Posterior cingulate gyrus (tissue), 11 donors: ENCODE data around the gene PAXIP1.
"Not testable (repeated sequence)": the region's sequence is repeated elsewhere in the genome, so short reads cannot be mapped to it uniquely, and the experiment has no call there.

Source experiments
- DNase-seq, 10 donors: peaks; one replicate each; pipeline versions ENCODE4 v3.0.0 to v3.0.0-alpha.2; 2020 to 2021; ENCODE audit warnings: mixed read lengths in 3 of 10
- intact Hi-C: fragments of 100-400 bp; cut with DNase I; formaldehyde crosslinking; loops from one replicate; pipeline ENCODE4 v1.15.1; 2023

Gene PAXIP1

GRCh38 chr7:154947604-154948003 lies 55.3 kb downstream of the PAXIP1 start:
- intact Hi-C loops, result no loop called here
- no peak for DNase-seq

DNA sequence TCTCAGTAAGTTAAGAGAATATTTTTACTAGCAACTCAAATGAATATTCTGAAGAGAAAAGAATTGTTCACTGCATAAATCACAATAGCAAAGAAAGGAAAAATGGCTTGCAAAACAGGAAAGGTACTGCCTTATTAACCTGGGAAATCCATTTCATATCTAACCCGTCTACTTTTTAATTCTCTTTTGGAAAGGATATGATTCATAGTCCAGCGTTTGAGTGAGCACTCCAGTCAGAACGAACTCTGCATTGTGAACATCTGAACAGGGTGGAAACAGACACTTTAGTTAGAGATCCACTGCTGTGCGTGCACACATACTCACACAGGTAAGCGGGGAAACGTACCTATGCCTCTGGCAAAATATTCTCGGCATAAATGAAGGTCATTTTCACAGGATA lies 56.8 kb downstream of the PAXIP1 start:
- DNase-seq, result no peak
- intact Hi-C loops, result no loop called here

- intact Hi-C loops, result no loop called here
- no peak for DNase-seq
Measured at GRCh38 chr7:154943906-154944305, 59.0 kb downstream of the PAXIP1 start.

DNA sequence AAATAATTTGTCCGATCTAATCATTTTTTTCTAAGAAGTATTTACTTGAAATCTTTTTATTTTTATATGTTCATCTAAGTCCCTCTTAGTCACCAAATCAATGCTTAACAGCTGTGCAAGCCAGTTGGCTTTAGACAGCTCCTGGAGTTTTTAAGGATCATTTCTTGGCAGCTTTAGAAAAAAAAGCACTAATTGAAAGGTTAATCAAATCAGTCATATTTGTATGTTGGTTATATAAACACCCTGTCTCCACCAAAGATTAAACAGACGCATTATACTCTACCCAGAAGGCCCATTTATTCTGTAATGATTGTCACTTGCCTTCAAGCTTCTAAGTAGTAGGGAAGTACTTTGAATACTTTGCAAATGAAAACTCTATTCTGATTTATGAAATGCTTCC lies 60.2 kb downstream of the PAXIP1 start:
- intact Hi-C loops, result no loop called here

DNA sequence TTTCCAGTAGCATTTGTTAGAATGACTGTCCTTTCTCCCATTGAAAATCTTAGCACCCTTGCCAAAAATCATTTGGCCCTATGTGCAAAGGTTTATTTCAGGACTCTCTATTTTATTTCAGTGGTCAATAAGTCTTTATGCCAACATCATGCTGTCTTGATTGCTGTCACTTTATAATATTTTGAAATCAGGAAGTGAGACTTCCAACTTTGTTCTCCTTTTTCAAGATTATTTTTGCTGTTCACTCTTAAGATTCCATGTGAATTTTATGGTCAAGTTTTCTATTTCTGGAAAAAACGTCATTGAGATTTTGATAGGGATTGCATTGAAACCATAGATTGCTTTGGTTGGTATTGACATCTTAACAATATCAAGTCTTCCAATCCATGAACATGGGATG lies 65.1 kb downstream of the PAXIP1 start:
- DNase-seq, result no peak
- intact Hi-C loops, result no loop called here

More for the DNA sequence above, 60.2 kb downstream of the PAXIP1 start:
- no peak for DNase-seq

DNA sequence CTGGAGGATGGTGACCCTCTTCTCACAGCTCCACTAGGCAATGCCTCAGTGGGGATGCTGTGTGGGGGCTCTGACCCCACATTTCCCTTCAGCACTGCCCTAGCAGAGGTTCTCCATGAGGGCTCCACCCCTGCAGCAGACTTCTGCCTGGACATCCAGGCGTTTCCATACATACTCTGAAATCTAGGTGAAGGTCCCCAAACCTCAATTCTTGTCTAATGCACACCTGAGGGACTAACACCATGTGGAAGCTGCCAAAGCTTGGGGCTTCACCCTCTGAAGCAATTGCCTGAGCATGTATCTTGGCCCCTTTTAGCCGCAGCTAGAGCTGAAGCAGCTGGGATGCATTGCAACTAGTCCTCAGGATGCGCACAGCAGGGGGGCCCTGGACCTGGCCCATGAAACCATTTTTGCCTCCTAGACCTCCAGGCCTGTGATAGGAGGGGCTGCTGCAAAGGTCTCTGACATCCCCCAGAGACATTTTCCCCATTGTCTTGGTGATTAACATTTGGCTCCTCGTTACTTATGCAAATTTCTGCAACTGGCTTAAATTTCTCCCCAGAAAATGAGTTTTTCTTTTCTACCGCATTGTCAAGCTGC lies 68.5 kb downstream of the PAXIP1 start:
- DNase-seq, intact Hi-C loops: not testable (repeated sequence)

DNA sequence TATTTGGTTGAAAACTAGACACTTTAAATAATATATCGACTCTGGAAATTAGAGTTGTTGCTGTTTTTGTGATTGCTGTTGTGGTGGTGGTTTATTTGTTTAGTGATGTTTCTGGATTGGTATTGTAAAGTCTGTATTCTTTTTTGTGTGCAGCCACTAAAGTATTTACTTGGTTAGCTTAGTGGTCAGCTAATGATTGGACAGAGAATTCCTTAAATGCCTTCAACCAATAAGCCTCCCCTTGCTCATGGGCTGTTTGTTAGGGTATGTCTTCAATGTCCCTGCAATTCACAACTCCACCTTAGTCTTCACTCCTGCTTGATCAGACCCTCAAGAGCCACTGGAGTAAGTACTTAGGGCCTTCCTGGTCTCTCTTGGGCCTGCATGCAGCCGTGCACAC lies 71.0 kb downstream of the PAXIP1 start:
- intact Hi-C loops, result no loop called here
- no peak for DNase-seq

DNA sequence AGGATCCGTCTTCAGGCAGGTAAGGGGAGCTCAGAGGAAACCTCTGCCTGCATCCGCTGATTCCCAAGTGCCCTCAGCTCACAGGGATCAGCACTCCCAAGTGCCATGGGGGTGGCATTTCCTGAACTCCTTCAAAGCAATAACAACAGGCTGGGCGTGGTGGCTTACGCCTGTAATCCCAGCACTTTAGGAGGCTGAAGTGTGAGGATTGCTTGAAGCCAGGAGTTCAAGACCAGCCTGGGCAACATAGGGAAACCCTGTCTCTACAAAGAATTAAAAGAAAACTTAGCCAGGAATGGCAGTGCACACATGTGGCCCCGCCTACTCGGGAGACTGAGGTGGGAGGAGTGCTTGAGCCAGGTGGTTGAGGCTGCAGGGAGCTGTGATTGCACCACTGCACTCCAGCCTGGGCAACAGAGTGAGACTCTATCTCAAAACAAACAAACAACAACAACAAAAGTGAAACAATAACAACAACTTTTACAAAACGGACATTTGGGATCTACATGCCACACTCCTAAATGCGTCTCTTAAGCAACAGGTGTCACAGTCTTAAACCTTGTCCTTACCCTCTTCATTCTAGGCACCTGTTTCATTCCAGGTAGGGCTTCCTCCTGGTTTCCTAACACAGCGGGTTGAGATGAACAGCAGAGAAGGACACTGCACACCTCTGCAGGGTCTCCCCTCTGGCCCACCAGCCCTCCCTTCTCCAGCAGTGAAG lies 73.8 kb downstream of the PAXIP1 start:
- intact Hi-C loops, result loop anchor here (2.0 to 10.0 kb wide), 3 partner anchors 78 to 416 kb away; no protein-coding TSS in a partner anchor
- DNase-seq, result no peak

- DNase-seq, result peak in 1 of 10 donors; percentile 53
Measured at GRCh38 chr7:154928136-154929005, 74.6 kb downstream of the PAXIP1 start.

DNA sequence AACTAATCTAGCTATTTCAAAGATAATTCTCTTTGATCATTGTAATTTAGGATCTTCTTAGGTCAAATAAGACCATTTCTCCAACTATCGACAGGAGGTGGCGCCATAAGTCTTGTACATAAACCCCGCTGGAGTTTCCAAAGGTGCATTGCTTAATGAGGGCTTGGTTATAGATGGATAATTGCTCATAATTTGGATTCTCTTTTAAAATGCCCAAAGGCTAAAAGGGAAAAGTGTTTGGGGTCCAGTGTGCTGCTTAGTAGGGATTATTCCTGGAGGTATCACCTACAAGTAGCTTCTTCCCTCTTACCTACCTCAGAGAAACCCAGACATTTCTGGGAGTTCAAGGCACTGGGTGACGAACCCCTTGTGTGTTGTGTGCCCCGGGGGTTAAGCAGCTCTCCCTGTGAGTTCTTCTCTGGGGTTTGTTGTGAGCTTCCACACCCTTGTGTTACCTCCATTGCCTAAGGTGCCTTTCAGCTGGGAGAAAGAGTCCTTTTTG lies 75.2 kb downstream of the PAXIP1 start:
- DNase-seq, result peak in 7 of 10 donors; percentile 65 to 87 (median 75)
- intact Hi-C loops, result loop anchor here (2.0 to 10.0 kb wide), 3 partner anchors 80 to 417 kb away; no protein-coding TSS in a partner anchor

More at GRCh38 chr7:154928136-154929005, 74.6 kb downstream of the PAXIP1 start:
- intact Hi-C loops, result loop anchor here (2.0 to 10.0 kb wide), 3 partner anchors 79 to 416 kb away; no protein-coding TSS in a partner anchor

DNA sequence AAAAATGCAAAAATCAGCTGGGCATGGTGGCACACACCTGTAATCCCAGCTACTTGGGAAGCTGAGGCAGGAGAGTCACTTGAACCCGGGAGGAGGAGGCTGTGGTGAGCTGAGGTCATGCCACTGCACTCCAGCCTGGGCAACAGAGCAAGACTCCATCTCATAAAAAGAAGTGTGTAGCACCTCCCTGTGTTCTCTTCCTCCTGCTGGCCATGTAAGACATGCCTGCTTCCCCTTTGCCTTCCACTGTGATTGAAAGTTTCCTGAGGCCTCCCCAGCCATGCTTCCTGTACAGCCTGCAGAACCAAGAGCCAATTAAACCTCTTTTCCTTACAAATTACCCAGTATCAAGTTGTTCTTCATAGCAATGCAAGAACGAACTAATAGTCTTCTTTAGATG lies 80.5 kb downstream of the PAXIP1 start:
- not testable (repeated sequence) for DNase-seq
- intact Hi-C loops, result loop anchor here (10.0 kb wide), 1 partner anchor 272 kb away; no protein-coding TSS in a partner anchor

DNA sequence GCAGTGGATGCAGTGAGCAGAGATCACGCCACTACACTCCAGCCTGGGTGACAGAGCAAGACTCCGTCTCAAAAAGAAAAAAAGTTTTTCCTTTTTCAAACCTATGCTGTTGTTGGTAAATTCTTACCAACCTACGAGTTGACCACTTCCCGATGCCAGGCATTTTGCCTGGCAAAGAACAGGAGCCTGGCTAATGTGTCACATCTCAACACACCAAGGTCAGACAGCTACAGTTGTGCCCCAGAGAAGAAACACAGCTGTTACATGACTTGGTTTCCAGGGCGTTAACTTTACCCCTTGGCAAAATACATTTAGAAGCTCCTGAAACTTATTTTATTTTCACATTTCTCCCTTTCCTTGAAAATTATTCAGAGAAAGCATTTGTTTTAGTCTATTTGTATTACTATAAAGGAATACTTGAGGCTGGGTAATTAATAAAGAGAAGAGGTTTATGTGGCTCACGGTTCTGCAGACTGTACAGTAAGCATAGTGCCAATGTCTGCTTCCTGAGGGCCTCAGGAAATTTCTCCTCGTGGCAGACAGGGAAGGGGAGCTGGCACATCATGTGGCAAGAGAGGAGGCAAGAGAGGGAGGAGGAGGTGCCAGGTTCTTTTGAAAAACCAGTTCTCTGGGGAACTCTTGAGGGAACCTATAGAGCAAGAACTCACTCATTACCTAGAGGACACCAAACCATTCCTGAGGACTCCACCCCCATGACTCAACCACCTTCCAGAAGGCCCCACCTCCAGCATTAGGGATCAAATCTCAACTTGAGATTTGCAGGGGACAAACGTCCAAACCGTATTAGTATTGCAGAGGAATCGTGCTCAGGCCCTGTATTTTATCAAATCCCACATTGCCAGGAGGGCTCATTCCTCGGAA lies 83.3 kb downstream of the PAXIP1 start:
- DNase-seq, result no peak
- intact Hi-C loops, result loop anchor here (10.0 kb wide), 2 partner anchors 275 to 845 kb away; no protein-coding TSS in a partner anchor

DNA sequence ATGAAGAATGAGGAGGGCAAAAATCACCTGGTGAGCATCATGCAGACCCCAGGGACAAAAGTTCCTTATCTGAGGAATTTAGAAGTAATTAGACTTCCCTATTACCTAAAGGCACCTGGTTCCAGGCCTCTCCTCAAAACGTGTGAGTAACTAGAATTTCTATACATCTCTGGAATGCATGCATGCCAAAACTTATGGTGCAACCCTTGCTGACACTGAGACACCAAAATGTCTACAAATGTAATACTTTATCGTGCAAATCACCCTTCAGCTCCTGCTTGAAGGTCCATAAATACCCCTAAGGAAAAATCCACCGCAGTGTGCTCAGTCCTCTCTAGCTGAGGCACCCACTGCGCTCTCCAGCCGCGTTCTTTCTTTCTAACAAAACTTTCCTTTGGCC lies 84.2 kb downstream of the PAXIP1 start:
- DNase-seq, result no peak
- intact Hi-C loops, result loop anchor here (10.0 kb wide), 1 partner anchor 846 kb away; no protein-coding TSS in a partner anchor

- DNase-seq, result no peak
- intact Hi-C loops, result loop anchor here (10.0 kb wide), 1 partner anchor 847 kb away; no protein-coding TSS in a partner anchor
Measured at GRCh38 chr7:154918266-154918665, 84.7 kb downstream of the PAXIP1 start.

DNA sequence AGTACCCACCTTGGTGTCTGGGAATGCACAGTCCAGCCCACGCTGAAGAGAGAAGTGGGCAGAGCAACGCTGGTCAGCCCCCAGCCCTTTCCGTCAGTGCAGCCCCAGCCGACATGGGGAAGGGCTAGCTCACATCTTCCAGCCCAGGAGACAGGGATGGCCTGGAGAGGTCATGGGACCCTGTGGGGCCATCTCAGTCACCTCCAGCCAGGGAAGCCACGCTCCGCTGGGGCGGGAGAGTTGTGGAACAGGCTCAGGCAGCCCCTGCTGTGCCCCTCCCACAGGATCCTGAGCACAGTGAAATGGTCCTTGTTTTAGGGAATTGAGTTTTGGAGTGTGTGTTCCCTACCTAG lies 85.1 kb downstream of the PAXIP1 start:
- DNase-seq, result no peak
- intact Hi-C loops, result loop anchor here (10.0 kb wide), 1 partner anchor 847 kb away; no protein-coding TSS in a partner anchor

GRCh38 chr7:154916856-154917807 lies 85.8 kb downstream of the PAXIP1 start:
- no peak for DNase-seq
- intact Hi-C loops, result loop anchor here (10.0 kb wide), 1 partner anchor 848 kb away; no protein-coding TSS in a partner anchor

DNA sequence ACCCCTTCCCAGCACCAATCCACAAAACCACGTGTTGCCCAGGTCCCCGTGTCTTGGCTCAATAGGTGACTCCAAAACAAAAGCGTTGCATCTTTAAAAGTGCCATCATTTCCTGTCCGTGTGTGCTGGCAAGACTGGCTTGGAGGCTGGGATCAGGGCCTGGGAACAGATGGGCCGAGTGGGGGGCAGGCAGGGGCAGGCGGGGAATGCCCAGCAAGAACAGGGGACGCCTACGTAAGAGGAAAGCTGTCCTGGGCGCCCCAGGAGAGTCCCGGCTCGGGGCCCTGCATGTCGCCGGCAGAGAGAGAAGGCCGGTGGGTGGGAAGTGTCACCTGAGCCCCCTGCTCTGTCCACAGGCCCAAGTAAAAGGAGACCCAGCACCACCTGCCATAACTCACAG lies 86.5 kb downstream of the PAXIP1 start:
- intact Hi-C loops, result loop anchor here (10.0 kb wide), 1 partner anchor 848 kb away; no protein-coding TSS in a partner anchor
- DNase-seq, result no peak

DNA sequence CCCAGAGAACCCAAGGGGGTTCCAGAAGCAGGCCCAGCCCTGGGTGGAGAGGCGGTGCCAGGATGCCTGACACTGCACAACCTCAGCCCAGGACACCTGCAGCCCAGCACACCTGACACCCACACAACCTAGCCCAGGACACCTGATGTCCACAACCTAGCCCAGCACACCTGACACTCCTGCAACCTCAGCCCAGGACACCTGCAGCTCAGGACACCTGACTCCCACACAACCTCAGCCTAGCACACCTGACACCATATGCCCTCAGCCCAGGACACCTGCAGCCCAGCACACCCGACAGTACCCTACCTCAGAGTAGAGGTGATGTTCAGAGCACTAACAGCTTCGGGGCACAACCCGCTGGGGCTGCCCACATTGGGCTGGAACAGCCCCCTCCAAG lies 87.3 kb downstream of the PAXIP1 start:
- intact Hi-C loops, result loop anchor here (10.0 kb wide), 1 partner anchor 849 kb away; no protein-coding TSS in a partner anchor
- DNase-seq, result no peak
